ENCODE measurements around the gene LRRFIP2.

The LRRFIP2 gene

GRCh38 chr3:37189109-37189508 lies 14.7 kb upstream of the LRRFIP2 start:
- H3K4me3 ChIP-seq (ENCODE audit: low read depth, low read length): no peak overlapping the region
- no peak for TF ChIP-seq CTCF (IDR thresholded peaks at IDR 0.05; ENCODE audit: low read depth, low read length, missing control alignments)
- no peak for DNase-seq (ENCODE audit: low read depth)

GRCh38 chr3:37183976-37184375 lies 9.6 kb upstream of the LRRFIP2 start:
- DNase-seq (ENCODE audit: low read depth): no peak
- no peak for TF ChIP-seq CTCF (IDR thresholded peaks at IDR 0.05; ENCODE audit: low read depth, low read length, missing control alignments)
- H3K4me3 ChIP-seq (ENCODE audit: low read depth, low read length): no peak overlapping the region

GRCh38 chr3:37183375-37183831 lies 9.0 kb upstream of the LRRFIP2 start:
- TF ChIP-seq CTCF (IDR thresholded peaks at IDR 0.05; ENCODE audit: low read depth, low read length, missing control alignments): no peak
- DNase-seq (ENCODE audit: low read depth): no peak
- no peak overlapping the region for H3K4me3 ChIP-seq (ENCODE audit: low read depth, low read length)

GRCh38 chr3:37182816-37183215 lies 8.4 kb upstream of the LRRFIP2 start:
- no peak for DNase-seq (ENCODE audit: low read depth)
- no peak for TF ChIP-seq CTCF (IDR thresholded peaks at IDR 0.05; ENCODE audit: low read depth, low read length, missing control alignments)
- no peak overlapping the region for H3K4me3 ChIP-seq (ENCODE audit: low read depth, low read length)

GRCh38 chr3:37181756-37182155 lies 7.4 kb upstream of the LRRFIP2 start:
- DNase-seq (ENCODE audit: low read depth): no peak
- no peak for TF ChIP-seq CTCF (IDR thresholded peaks at IDR 0.05; ENCODE audit: low read depth, low read length, missing control alignments)
- H3K4me3 ChIP-seq (ENCODE audit: low read depth, low read length): no peak overlapping the region

GRCh38 chr3:37179144-37179967 lies 5.0 kb upstream of the LRRFIP2 start:
- no peak for TF ChIP-seq CTCF (IDR thresholded peaks at IDR 0.05; ENCODE audit: low read depth, low read length, missing control alignments)
- DNase-seq (ENCODE audit: low read depth): no peak
- no peak overlapping the region for H3K4me3 ChIP-seq (ENCODE audit: low read depth, low read length)

- DNase-seq (ENCODE audit: low read depth): no peak
- TF ChIP-seq CTCF (IDR thresholded peaks at IDR 0.05; ENCODE audit: low read depth, low read length, missing control alignments): no peak
- no peak overlapping the region for H3K4me3 ChIP-seq (ENCODE audit: low read depth, low read length)
Measured at GRCh38 chr3:37173806-37174205, 576 bp downstream of the LRRFIP2 start.
